Inferior parietal cortex (tissue), 1 donor: ENCODE data around the gene NFYC.

Experiments used
- DNase-seq: peaks from one replicate; pipeline ENCODE4 v3.0.0-alpha.2; 2016; ENCODE audit errors: extremely low spot score

NFYC gene

DNA sequence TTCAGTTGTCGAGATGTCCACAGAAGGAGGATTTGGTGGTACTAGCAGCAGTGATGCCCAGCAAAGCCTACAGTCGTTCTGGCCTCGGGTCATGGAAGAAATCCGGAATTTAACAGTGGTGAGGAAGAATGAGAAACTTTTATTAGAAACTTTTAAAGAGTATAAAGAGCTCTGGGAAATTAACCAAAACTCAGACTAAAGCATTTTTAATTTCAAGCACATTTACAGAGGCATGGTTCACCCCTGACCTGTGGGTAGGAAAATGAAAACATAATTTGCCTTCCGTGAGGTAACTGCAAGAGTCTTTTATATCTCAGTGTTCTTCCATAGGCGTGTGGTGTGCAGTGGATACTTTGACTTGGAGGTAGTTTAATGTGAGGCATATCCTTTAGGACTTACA lies 47.3 kb downstream of the NFYC start:
- DNase-seq, result no peak

DNA sequence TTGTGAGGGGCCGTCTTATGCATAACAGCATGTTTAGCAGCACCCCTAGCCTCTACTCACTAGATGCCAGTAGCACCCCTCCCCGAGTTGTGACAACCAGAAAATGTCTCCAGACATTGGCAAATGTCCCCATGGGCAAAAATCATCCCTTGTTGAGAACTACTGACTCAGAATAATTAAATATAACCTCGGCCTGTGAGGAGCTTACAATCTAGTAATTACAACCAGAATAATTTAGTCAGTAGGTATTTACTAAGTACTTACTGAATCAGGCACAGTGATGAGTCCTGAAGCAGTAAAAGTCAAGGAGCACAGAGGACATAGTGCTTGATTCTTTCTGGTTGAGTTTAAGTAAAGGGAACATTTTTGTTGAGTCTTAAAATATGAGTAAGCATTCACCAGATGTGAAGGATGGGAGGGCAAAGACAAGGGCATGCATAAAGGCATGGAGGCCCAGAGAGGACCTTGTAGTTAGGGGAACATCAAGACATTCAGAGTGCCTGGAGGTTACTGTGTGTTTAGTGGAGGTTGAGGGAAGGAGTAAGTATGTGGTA lies 48.0 kb downstream of the NFYC start:
- DNase-seq, result no peak

DNA sequence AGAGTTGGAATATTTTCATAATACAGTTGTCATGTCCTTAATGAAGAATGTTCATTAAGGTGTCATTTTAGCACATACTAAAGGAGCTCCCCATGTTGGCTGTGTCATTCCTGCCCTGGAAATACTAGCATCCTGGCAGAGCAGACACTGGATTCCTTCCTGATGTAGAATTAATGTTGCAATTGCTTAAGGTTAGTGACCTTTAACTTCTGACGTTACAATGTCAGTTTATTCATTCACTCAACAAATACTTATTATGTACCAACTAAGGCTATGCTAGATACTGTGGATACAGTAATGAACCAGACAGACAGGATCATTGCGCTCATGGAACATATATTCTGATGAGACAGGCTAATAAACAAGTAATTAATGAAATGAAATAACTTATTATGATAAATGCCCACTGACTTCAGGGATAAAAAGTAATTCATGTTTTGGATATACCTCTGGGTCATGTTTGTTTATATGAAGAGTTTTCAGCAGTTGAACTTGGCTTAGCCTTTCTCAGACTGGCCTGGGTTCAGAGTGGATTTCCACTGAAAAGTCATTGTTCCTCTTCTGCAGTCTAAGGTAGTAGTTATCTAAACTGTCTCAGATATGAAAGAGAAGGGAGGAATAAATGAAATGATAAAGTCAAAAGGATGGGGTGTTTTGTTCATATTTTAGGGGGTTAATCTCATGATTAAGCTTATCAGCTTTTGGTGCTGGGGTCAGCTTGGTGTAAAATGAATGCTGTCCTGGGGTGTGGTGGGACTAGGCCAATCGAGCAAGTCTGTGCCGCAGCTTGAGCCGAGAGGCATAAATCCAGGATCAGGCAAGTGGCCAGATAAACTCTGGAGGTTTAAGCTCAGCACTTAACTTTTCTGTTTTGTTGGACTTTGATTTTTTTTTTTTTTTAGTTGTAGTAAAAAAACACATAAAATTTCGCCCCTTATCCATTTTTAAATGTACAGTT lies 48.8 kb downstream of the NFYC start:
- no peak for DNase-seq

DNA sequence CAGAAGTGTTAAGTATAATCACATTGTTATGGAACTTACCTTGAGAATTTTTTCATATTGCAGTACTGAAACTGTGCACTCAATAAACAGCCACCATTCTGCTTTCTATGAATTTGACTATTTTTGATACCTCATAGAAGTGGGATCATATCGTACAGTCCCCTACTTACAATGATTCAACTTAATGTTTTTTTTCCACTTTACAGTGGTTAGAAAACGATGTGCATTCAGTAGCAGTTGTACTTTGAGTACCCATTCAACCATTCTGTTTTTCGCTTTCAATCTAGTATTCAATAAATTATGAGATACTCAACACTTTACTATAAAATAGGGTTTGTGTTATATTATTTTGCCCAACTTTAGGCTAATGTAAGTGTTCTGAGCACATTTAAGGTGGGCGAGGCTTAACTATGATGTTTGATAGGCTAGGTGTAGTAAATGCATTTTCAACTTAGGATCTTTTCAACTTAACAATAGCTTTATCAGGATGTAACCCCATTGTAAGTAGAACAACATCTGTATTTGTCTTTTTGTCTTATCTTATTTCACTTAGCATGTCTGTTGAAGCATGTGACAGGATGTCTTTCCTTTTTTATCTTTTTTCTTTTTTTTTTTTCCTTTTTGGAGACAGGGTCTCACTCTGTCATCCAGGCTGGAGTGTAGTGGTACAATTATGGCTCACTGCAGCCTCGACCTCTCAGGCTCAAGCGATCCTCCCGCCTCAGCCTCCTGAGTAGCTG lies 49.7 kb downstream of the NFYC start:
- DNase-seq, result no peak

DNA sequence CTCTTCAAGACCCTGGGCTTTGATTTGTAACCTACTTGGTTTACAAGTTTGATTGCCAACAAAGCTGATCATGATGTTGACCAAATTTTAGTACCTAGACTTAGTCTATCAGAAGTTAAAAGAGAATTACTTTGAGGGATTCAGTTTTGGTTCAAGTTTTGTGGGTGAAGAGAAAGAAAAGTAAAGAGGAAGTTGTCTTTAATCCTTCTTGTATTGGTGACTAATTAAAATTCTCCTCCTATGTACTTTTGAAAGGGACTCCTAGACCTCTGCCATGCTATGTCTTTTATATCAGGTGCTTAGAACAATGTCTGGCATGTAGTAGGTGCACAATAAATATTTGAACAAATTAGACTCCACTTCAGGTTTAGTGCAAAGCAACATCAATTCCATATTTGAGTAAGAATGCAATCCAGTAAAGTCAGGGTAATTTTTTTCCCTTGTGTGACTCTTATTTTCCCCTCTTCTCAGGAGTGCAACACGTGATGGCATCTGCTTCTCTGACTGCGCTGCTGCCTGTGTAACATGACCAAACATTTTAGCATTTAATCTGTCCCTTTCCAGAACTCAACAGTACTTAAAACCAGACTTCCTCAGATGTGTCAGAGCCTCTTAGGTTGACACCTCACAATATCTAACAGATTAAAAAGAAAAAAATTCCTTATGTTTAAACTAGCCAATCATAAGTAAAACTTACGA lies 51.0 kb downstream of the NFYC start:
- no peak for DNase-seq

DNA sequence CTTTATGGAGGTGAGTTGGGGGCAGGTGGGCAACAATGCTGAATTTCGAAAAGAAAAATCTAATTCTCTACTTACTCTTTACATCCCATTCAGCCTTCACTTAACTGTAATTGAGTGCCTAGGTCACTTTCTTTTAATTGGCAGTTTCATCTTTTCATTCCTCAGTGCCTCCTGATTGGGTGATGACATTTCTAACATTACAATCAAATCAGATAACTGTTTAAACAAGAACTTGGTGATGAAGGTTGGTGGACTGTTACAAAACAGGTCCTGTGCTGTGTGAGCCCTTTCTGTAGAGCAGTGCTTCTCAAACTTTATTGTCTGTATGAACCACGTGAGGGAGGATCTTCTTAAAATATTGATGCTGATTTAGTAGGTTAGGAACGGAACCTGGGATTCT lies 51.9 kb downstream of the NFYC start:
- DNase-seq, result no peak

DNA sequence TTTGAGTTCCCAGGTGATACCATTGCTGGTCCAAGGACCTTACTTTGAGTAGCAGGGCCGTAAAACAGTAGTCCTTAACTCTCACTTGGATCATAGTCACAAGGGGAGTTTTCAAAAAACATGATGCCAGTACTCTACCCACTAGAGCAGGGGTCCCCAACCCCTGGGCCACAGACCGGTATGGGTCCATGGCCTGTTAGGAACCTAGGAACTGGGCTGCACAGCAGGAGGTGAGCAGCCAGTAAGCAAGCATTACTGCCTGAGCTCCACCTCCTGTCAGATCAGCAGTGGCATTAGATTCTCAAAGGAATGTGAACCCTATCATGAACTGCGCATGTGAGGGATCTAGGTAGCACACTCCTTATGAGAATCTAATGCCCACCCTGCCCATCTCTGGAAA lies 52.4 kb downstream of the NFYC start:
- DNase-seq, result no peak

DNA sequence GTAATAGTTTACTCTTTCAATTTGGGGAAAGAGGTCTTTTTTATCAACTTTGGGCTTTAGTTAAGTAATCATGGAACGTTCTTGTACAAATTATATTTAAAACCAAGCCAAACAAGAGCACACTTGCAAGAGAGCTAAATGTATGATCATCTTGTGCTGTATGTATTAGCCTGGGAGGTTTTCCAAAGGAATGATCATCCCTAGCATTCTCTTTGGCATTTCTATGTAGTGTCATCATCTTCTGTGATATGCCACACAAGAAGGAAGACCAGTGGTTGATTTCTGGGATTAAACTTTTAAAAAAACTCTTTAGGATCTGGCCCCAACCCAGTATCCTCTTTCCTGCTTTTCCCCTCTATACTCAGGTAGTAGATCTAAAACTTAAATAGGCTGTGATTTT lies 53.7 kb downstream of the NFYC start:
- no peak for DNase-seq

DNA sequence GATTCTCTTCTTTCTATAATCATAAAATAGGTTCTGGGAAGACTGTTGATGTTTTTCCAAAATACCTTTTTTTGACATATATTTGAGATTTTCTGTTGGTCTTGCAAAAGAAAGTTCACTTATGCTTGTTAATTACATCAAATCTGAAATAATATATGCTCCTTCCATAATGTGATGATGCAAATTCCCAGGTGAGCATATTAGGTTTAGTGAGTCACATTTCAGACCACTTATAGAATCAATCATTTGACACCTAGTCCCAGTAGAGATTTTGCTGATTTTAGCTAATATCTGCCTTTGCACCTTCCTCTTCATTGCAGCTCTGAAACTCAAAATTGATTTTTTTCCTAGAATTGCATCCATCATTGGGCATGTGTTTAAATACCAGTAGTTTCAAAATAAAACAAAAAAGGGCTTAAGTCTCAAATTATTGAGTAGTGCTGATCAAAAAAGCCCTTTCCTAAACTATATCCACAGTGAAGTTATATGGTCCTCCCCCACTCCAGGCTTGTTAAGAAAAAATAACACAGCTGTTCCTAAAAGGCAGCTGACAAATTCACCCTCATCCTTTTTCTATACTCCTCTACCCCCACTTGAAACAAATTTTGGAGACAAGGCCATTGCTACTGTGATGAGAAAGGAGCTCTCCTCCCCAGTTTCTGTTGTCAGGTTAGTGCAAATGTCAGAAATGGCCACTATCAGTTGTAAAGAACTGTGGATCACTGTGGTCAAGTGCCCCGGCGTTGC lies 55.0 kb downstream of the NFYC start:
- no peak for DNase-seq

DNA sequence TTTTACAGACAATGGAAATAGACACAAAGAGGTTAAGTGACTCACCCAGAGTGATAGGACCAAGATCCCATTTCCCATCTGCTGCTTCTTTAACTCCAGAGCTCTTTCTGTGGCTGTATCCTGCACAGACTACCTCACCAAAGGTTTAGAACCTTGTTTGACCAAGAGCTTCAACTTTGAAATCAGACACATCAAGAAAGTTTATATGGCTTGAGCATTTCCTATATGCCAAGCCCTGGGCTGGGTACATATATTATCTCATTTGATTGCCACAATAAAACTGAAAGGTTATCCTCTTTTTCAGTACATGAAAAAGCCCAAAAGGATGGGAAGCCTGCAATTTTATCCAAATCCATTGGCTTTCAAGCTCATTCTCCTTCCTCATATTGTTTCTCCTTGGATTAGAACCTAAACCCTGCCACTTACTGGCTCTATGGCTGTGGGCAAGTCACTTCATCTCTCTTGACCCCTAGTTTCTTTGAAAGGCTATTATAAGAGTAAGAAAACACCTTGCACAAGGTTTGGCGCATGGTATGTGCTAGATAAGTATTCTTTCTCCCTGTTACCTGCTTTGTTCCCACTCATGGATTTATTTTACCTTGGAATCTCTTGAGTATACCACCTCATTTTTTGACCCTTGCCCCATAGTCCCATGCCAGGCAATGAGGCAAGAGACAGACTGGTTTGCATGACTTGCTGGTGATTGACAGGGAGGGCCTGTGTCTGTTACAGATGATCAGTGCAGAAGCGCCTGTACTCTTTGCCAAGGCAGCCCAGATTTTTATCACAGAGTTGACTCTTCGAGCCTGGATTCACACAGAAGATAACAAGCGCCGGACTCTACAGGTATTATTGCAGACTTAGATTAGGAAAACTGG lies 57.6 kb downstream of the NFYC start:
- DNase-seq, result no peak

DNA sequence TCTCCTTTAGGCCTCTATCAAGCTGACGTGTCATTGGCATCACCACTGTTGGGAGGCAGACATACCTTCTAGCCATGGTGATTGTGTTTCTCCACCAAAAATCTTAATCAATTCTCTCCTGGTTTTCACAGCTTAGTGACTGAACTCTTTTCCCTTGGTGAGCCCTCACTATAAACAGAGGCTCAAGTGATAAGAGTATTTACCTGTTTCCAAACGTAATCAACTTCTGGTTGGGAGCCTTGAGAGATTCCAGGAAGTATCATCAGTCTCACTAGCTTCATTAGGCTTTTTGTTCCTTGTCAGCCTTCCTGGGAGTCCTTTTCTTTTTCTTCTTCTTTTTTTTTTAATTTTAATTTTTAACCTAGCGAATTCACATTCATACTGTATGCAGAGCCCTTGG lies 58.3 kb downstream of the NFYC start:
- no peak for DNase-seq

DNA sequence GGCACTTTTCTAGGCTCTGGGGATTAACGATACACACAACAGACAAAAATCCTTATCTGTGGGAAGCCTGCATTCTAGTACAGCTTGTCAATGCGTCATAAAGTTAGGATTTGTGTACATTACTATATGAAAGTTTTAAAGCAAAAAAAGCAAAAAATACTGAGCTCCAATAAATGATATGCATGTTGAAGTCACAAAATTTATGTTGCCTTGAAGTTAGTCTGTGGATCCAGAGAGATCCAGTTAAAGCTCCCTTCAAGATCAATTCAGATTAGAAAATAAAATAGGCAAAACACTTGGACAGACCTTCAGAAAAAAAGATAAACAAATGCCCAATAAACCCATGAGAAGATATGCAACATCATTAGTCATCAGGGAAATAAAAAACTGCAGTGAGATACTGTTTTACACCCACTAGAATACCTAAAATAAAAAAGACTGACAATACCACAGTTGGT lies 59.0 kb downstream of the NFYC start:
- DNase-seq, result no peak

DNA sequence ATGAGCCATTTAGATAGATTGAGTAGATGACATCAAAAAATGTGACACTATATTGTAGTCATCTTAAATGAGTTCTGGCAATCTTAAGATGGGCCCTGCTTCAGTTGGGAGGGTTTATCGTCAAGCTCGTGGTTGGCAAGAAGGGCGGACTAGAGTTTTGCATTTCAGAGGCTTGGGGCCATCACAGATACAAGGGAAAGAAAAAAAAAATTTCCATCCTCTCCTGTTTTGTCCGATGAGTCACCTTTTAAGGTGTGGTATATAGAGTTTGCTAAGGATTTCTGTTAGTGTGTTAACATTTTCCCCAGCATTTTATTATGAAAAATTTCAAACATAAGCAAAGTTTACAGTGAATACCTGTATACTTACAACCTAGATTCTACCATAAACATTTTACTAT lies 60.3 kb downstream of the NFYC start:
- no peak for DNase-seq

DNA sequence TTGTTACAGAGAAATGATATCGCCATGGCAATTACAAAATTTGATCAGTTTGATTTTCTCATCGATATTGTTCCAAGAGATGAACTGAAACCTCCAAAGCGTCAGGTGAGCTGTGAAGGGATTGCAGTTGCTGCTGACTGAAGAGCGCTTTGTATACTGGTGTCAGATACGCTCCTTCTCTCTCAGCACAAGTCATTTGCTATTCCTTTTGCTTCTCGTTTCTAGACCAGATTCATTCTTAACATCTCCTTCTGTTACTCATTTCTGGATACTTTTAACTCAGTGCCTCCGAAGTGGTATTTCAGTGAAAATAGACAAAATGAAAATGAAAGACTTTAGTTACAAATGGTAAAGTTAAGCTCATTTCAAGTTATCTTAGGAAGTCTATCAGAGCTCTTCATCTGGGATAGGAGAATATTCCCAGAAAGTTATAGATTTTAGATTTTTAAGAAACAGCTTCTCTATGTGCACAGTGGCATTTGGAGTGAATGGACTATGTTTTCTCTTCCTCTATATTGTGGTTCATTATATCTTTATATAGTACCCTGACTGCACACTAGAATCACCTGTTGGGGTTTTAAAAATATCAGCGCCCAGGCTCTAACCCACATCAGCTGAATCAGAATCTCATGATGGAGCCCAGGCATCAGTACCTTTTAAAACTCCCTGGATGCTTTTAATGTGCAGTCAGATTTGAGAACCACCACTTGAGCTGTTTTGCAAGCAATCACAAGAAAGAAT lies 61.8 kb downstream of the NFYC start:
- DNase-seq, result no peak

DNA sequence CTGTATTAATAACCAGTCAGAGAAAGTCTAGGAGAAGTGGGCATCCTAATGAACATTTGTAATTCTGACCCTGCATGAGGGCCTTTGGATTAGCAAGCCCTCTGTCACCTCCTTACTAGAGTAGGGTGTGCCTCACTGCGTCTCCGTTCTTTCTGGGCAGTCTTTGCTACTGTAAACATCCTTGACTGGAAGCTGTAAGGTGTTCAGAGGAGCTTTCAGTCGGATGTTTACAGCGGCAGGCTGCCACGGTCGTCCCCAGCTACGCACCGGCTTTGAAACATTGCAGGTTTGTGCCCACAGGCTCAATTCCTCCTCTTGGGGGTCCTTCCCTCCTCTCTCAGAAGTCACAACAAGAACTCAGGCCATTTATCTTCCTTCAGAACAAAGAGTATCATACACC lies 62.7 kb downstream of the NFYC start:
- DNase-seq, result no peak

DNA sequence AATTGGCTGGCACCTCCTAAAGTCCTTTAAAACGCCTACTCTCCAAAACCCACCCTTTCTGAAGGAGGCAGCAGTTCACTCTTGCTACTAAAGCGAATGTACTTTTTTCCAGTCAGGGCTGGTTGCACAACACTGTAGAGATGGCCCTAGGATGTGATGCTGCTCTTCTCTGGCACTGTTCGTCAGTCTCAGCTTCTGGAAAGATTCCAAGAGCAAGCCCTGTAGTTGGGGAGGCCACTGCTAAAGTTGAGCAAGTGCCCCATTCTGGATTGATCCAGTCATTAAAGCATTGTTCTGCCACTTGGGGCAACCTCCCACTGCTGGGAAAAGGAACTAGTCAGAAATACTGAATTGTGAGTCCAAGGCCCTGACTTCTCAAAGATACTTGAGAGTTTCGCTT lies 63.6 kb downstream of the NFYC start:
- no peak for DNase-seq

DNA sequence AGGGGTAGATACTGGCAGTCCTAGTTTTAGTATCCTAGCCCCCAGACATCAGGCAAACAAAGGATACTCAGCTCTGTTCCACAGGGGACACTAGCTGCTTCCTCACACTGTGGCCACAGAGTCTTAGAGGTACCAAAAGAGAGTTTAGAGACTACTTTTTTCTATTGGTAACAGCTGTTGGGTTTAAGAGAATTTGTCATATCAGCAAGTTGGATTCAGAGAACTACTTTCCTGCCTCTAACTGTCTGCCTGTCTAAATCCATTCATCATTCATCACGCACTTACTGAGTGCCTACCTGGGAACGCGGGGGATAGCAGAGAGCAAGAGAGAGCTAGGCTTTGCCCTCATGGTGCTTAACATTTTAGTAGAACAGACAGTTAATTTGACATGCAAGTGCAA lies 65.0 kb downstream of the NFYC start:
- no peak for DNase-seq

DNA sequence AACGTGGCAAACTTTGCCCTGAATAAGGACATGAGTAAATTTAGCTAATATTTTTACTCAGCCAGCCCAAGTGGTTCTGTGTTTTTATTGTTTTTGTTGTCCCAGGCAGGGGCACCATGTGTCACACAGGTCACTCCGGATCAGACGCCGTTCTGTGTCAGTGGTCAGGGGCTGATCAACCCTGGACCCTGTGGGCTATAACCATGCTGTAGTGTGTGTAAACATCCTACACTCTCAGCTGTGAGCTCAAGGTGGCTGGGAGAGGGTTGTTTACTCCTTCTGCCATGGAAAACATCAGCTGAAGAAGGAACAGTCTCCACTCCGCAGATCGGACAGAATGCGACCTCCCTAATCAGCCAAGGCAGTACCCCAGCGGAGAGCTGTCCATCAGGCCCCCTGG lies 65.6 kb downstream of the NFYC start:
- no peak for DNase-seq

DNA sequence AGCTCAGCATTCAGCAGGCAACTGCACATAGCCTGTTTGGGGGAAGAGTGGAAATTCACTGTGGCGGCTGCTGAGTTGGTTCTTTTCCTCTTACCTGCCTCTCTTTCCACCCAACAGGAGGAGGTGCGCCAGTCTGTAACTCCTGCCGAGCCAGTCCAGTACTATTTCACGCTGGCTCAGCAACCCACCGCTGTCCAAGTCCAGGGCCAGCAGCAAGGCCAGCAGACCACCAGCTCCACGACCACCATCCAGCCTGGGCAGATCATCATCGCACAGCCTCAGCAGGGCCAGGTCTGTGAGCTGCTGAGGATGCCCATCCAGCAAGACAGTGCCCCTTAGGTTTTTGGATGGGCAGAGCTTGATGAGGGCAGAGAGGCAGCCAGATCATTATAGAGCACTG lies 66.5 kb downstream of the NFYC start:
- DNase-seq, result no peak
